NT2/D1 (cell line): ENCODE results near the gene PSMD5.

ENCODE experiments used
- DNase-seq: peaks from one replicate; pipeline ENCODE4 v3.0.0-alpha.2; 2011; ENCODE audit warnings: low read depth, low spot score
- H3K27me3 ChIP-seq: 2 replicates; pipeline ENCODE4 v1.6.0; 2011; ENCODE audit warnings: mild to moderate bottlenecking; ENCODE audit not compliant: insufficient read length, insufficient read depth
- H3K36me3 ChIP-seq: 2 replicates; pipeline ENCODE4 v1.6.1; 2011; ENCODE audit warnings: mild to moderate bottlenecking, low read length, mixed read lengths; ENCODE audit not compliant: insufficient read depth, insufficient read length
- H3K4me1 ChIP-seq: 2 replicates; pipeline ENCODE4 v1.5.1; 2011; ENCODE audit not compliant: insufficient read depth, insufficient read length
- H3K4me3 ChIP-seq: 2 replicates; pipeline ENCODE4 v1.5.1; 2011; ENCODE audit warnings: low read depth; ENCODE audit not compliant: insufficient read length
- H3K9ac ChIP-seq: 2 replicates; pipeline ENCODE4 v1.6.0; 2011; ENCODE audit warnings: low read depth; ENCODE audit not compliant: insufficient read length
- H3K9me3 ChIP-seq: 2 replicates; pipeline ENCODE4 v1.5.1; 2011; ENCODE audit warnings: mild to moderate bottlenecking, low read length; ENCODE audit not compliant: insufficient read depth
- SUZ12 ChIP-seq: IDR thresholded peaks from 2 replicates; pipeline ENCODE4 v1.6.1; 2011; ENCODE audit not compliant: insufficient read length, insufficient read depth; ENCODE audit errors: extremely low read depth
- YY1 ChIP-seq: IDR thresholded peaks from 2 replicates; pipeline ENCODE4 v1.6.1; 2011; ENCODE audit not compliant: insufficient read length, insufficient read depth
- ZNF274 ChIP-seq: IDR thresholded peaks from 2 replicates; pipeline ENCODE4 v1.6.1; 2011; ENCODE audit warnings: mild to moderate bottlenecking, low read depth, low read length

The PSMD5 gene

GRCh38 chr9:120877276-120878034 lies 34.7 kb upstream of the PSMD5 start:
- TF ChIP-seq ZNF274, result no peak
- TF ChIP-seq SUZ12, result no peak
- no peak for TF ChIP-seq YY1
- Histone ChIP-seq H3K36me3 (peaks cover 30% of the 10 kb centered on the region), H3K4me1 (peaks cover 12% of the 10 kb centered on the region), H3K9me3 (no peaks in the 10 kb centered on the region), H3K9ac (peak overlapping the region; percentile 90), H3K4me3 (peak overlapping the region; percentile 55), H3K27me3 (no peaks in the 10 kb centered on the region)
- DNase-seq, result no peak

GRCh38 chr9:120876842-120877240 lies 34.1 kb upstream of the PSMD5 start, which contains the start of gene PHF19:
Gene PHF19 (minus strand): TSS chr9:120877188. CDS start chr9:120874741, 2,447 bp downstream.
- Histone ChIP-seq H3K9ac (peak within 1 kb of the TSS; percentile 90), H3K4me1 (peaks cover 12% of the 10 kb centered on the region), H3K4me3 (peak within 1 kb of the TSS; percentile 69), H3K36me3 (peaks cover 36% of the 10 kb centered on the region), H3K27me3 (no peaks in the 10 kb centered on the region), H3K9me3 (no peaks in the 10 kb centered on the region)
- no peak for DNase-seq
- TF ChIP-seq SUZ12 (no peak), YY1 (no peak), ZNF274 (no peak)

GRCh38 chr9:120875954-120876841 lies 33.5 kb upstream of the PSMD5 start:
- Histone ChIP-seq H3K9ac (peak overlapping the region; percentile 85), H3K36me3 (peaks cover 40% of the 10 kb centered on the region), H3K4me3 (peak overlapping the region; percentile 69), H3K4me1 (peaks cover 12% of the 10 kb centered on the region), H3K9me3 (no peaks in the 10 kb centered on the region), H3K27me3 (no peaks in the 10 kb centered on the region)
- TF ChIP-seq ZNF274 (no peak), YY1 (no peak)
- DNase-seq, result peak; percentile 57

- no peak for TF ChIP-seq YY1
- no peak for TF ChIP-seq ZNF274
- no peak for TF ChIP-seq SUZ12
- H3K36me3 ChIP-seq, result peaks cover 44% of the 10 kb centered on the region
- H3K4me3 ChIP-seq, result peak overlapping the region; percentile 69
- DNase-seq, result no peak
- peaks cover 12% of the 10 kb centered on the region for H3K4me1 ChIP-seq
- no peaks in the 10 kb centered on the region for H3K9me3 ChIP-seq
- peak overlapping the region; percentile 77 for H3K9ac ChIP-seq
- no peaks in the 10 kb centered on the region for H3K27me3 ChIP-seq
Observed at GRCh38 chr9:120875643-120875953, 32.9 kb upstream of the PSMD5 start.

GRCh38 chr9:120875195-120875565 lies 32.5 kb upstream of the PSMD5 start:
- no peak overlapping the region for H3K4me3 ChIP-seq
- no peak overlapping the region for H3K9ac ChIP-seq
- no peaks in the 10 kb centered on the region for H3K9me3 ChIP-seq
- H3K27me3 ChIP-seq, result no peaks in the 10 kb centered on the region
- H3K4me1 ChIP-seq, result peaks cover 12% of the 10 kb centered on the region
- peaks cover 48% of the 10 kb centered on the region for H3K36me3 ChIP-seq
- TF ChIP-seq ZNF274, result no peak
- no peak for TF ChIP-seq SUZ12
- DNase-seq, result no peak

- H3K9ac ChIP-seq, result no peak overlapping the region
- DNase-seq, result no peak
- no peak overlapping the region for H3K4me3 ChIP-seq
Observed at GRCh38 chr9:120874226-120875194, 31.8 kb upstream of the PSMD5 start.

More at GRCh38 chr9:120874226-120875194, 31.8 kb upstream of the PSMD5 start:
- Histone ChIP-seq H3K4me1 (peaks cover 12% of the 10 kb centered on the region), H3K27me3 (no peaks in the 10 kb centered on the region), H3K36me3 (peaks cover 54% of the 10 kb centered on the region), H3K9me3 (no peaks in the 10 kb centered on the region)
- no peak for TF ChIP-seq ZNF274
- no peak for TF ChIP-seq SUZ12
- TF ChIP-seq YY1, result no peak
